GM19025 (cell line): ENCODE data around the gene CCDC68.
A peak's percentile ranks its signal among the peaks of the same experiment; 100 is the strongest.

Experiments
- ATAC-seq: cut with Tn5 transposase; IDR thresholded peaks from one replicate; pipeline ENCODE4 v1.9.1; 2021; ENCODE audit warnings: mild to moderate bottlenecking, low read depth, moderate library complexity; ENCODE audit not compliant: unreplicated experiment

The CCDC68 gene

GRCh38 chr18:54961868-54962267 is 2.6 kb upstream of the CCDC68 start:
- no peak for ATAC-seq

- ATAC-seq: no peak
These were observed 1.8 kb upstream of the CCDC68 start for GRCh38 chr18:54961016-54961423.

- no peak for ATAC-seq
These were observed 936 bp upstream of the CCDC68 start for GRCh38 chr18:54960197-54960596.

GRCh38 chr18:54957996-54958395 is 1.3 kb downstream of the CCDC68 start:
- ATAC-seq: no peak

GRCh38 chr18:54957296-54957832 is 1.9 kb downstream of the CCDC68 start:
- no peak for ATAC-seq

GRCh38 chr18:54956506-54956905 is 2.8 kb downstream of the CCDC68 start:
- no peak for ATAC-seq

- ATAC-seq: no peak
These were observed 7.2 kb downstream of the CCDC68 start for GRCh38 chr18:54952026-54952425.

- no peak for ATAC-seq
These were observed 9.0 kb downstream of the CCDC68 start for GRCh38 chr18:54950221-54950620.

GRCh38 chr18:54949588-54949987 is 9.7 kb downstream of the CCDC68 start:
- no peak for ATAC-seq

- no peak for ATAC-seq
These were observed 10.9 kb downstream of the CCDC68 start for GRCh38 chr18:54948350-54948837.

- no peak for ATAC-seq
These were observed 12.2 kb downstream of the CCDC68 start for GRCh38 chr18:54947091-54947490.

- peak; percentile 62 for ATAC-seq
These were observed 13.1 kb downstream of the CCDC68 start for GRCh38 chr18:54946149-54946581.

- no peak for ATAC-seq
These were observed 13.6 kb downstream of the CCDC68 start for GRCh38 chr18:54945576-54946125.

GRCh38 chr18:54942569-54942968 is 16.7 kb downstream of the CCDC68 start:
- ATAC-seq: no peak

- no peak for ATAC-seq
These were observed 17.1 kb downstream of the CCDC68 start for GRCh38 chr18:54942144-54942543.

GRCh38 chr18:54939361-54939917 is 19.8 kb downstream of the CCDC68 start:
- ATAC-seq: no peak

GRCh38 chr18:54938506-54938905 is 20.8 kb downstream of the CCDC68 start:
- ATAC-seq: no peak

GRCh38 chr18:54932472-54932871 is 26.8 kb downstream of the CCDC68 start:
- ATAC-seq: no peak

- no peak for ATAC-seq
These were observed 28.1 kb downstream of the CCDC68 start for GRCh38 chr18:54931152-54931551.

- no peak for ATAC-seq
These were observed 31.0 kb downstream of the CCDC68 start for GRCh38 chr18:54928236-54928635.

GRCh38 chr18:54926593-54927325 is 32.5 kb downstream of the CCDC68 start:
- no peak for ATAC-seq

GRCh38 chr18:54924948-54925347 is 34.3 kb downstream of the CCDC68 start:
- ATAC-seq: no peak
